ENCODE results near the gene PPP1R16B. TPM values are rescaled to one million over a fixed set of nuclear protein-coding genes. Genes with fewer than 3 reads are reported as not detected.

The PPP1R16B gene
- total RNA-seq, 4 donors from 2014 or later, result 0.99 to 6.7 (median 3.6) TPM

- 28 to 37% methylated on average over 13 to 19 of the region's 20 CpGs for WGBS, 2 donors
- Histone ChIP-seq H3K4me3 (no peak overlapping the region), H3K36me3 (no peaks in the 10 kb centered on the region), H3K27ac (no peak overlapping the region), H3K9me3 (no peaks in the 10 kb centered on the region), H3K4me1 (peaks cover 0 to 20% (median 0%) of the 10 kb centered on the region in 3 donors), H3K27me3 (peaks cover 0 to 55% (median 1%) of the 10 kb centered on the region in 4 donors)
- TF ChIP-seq POLR2A (IDR thresholded peaks at IDR 0.05) (no peak), CTCF (IDR thresholded peaks at IDR 0.05) (no peak)
- intact Hi-C loops (cut with DNase I), result no loop called here
- no peak for DNase-seq
Observed at GRCh38 chr20:38883081-38883980, 77.8 kb downstream of the PPP1R16B start.

GRCh38 chr20:38883981-38884733 is 78.7 kb downstream of the PPP1R16B start:
- Histone ChIP-seq H3K27me3 (peaks cover 0 to 50% (median 1%) of the 10 kb centered on the region in 4 donors), H3K27ac (no peak overlapping the region), H3K9me3 (no peaks in the 10 kb centered on the region), H3K36me3 (no peaks in the 10 kb centered on the region), H3K4me1 (peaks cover 0 to 20% (median 0%) of the 10 kb centered on the region in 3 donors), H3K4me3 (no peak overlapping the region)
- DNase-seq, result no peak
- TF ChIP-seq CTCF (IDR thresholded peaks at IDR 0.05), result no peak
- TF ChIP-seq POLR2A (IDR thresholded peaks at IDR 0.05), result no peak
- 90 to 92% methylated on average over 10 to 13 of the region's 13 CpGs for WGBS, 2 donors
- intact Hi-C loops (cut with DNase I), result no loop called here

GRCh38 chr20:38885357-38885756 is 79.9 kb downstream of the PPP1R16B start:
- WGBS, 2 donors, result 73% methylated on average over 5 to 6 of the region's 6 CpGs
- TF ChIP-seq CTCF (IDR thresholded peaks at IDR 0.05) (no peak), POLR2A (IDR thresholded peaks at IDR 0.05) (no peak)
- Histone ChIP-seq H3K27me3 (peaks cover 0 to 41% (median 0%) of the 10 kb centered on the region in 4 donors), H3K4me1 (peaks cover 0 to 20% (median 0%) of the 10 kb centered on the region in 3 donors), H3K4me3 (no peak overlapping the region), H3K9me3 (no peaks in the 10 kb centered on the region), H3K36me3 (no peaks in the 10 kb centered on the region), H3K27ac (no peak overlapping the region)
- intact Hi-C loops (cut with DNase I), result no loop called here
- no peak for DNase-seq

- no peak overlapping the region for H3K27ac ChIP-seq
- H3K27me3 ChIP-seq, result peaks cover 0 to 27% (median 0%) of the 10 kb centered on the region in 4 donors
- 60 to 63% methylated on average over 5 to 7 of the region's 13 CpGs for WGBS, 2 donors
- H3K36me3 ChIP-seq, result no peaks in the 10 kb centered on the region
- no peaks in the 10 kb centered on the region for H3K9me3 ChIP-seq
- TF ChIP-seq POLR2A (IDR thresholded peaks at IDR 0.05), result no peak
- TF ChIP-seq CTCF (IDR thresholded peaks at IDR 0.05), result no peak
- peaks cover 0 to 14% (median 0%) of the 10 kb centered on the region in 3 donors for H3K4me1 ChIP-seq
- intact Hi-C loops (cut with DNase I), result no loop called here
- no peak overlapping the region for H3K4me3 ChIP-seq
- DNase-seq, result no peak
Observed at GRCh38 chr20:38888059-38888831, 82.7 kb downstream of the PPP1R16B start.
